ENCODE results near the gene ELL. TPM values are rescaled to one million over a fixed set of nuclear protein-coding genes. Genes with fewer than 3 reads are reported as not detected.

The ELL gene
- total RNA-seq, 1 experiment from 2014 or later = 18.6 TPM

- Histone ChIP-seq H3K36me3 (ENCODE audit: control insufficient read depth, insufficient read depth, low read length) (no peaks in the 10 kb centered on the region), H3K4me1 (ENCODE audit: control insufficient read depth, insufficient read depth, low read length) (peaks cover 4% of the 10 kb centered on the region; the same call in 1 of the 2 replicates), H3K27me3 (ENCODE audit: control insufficient read depth, insufficient read depth, low read length) (no peaks in the 10 kb centered on the region), H3K27ac (ENCODE audit: low read length) (no peak overlapping the region), H3K9me3 (ENCODE audit: control insufficient read depth, insufficient read depth, low read depth, low read length) (no peaks in the 10 kb centered on the region), H3K4me3 (ENCODE audit: low read depth in 2 of 2, low read length in 2 of 2) (no peak overlapping the region)
- CTCF ChIA-PET = no interaction called here
- BruUV-seq (replicated peaks) = no TSS peak
- ATAC-seq (no peak), DNase-seq (ENCODE audit: low read depth, low spot score) (no peak)
- intact Hi-C loops (cut with micrococcal nuclease; ENCODE audit: unreplicated experiment) (no loop called here), in situ Hi-C loops (cut with HindIII; ENCODE audit: low pct_unique_long_range_greater_than_20kb, low sequenced_read_pairs) (no loop called here)
- POLR2A ChIA-PET = no interaction called here
- TF ChIP-seq CTCF (IDR thresholded peaks at IDR 0.05) (no peak), TCF7L2 (IDR thresholded peaks at IDR 0.05; ENCODE audit: low read depth, low read length) (no peak), REST (IDR thresholded peaks at IDR 0.05; ENCODE audit: insufficient read depth in 1 of 2, low read depth in 2 of 2, low read length in 1 of 2) (no peak), POLR2AphosphoS5 (IDR thresholded peaks at IDR 0.05; ENCODE audit: low read depth, low read length) (no peak), SIN3A (IDR thresholded peaks at IDR 0.05; ENCODE audit: borderline replicate concordance, insufficient read depth, low read depth, low read length) (no peak)
Observed at GRCh38 chr19:18500376-18500775, 21.5 kb downstream of the ELL start.

- TF ChIP-seq POLR2AphosphoS5 (IDR thresholded peaks at IDR 0.05; ENCODE audit: low read depth, low read length) (no peak), TCF7L2 (IDR thresholded peaks at IDR 0.05; ENCODE audit: low read depth, low read length) (no peak), CTCF (IDR thresholded peaks at IDR 0.05) (no peak), REST (IDR thresholded peaks at IDR 0.05; ENCODE audit: insufficient read depth in 1 of 2, low read depth in 2 of 2, low read length in 1 of 2) (no peak), SIN3A (IDR thresholded peaks at IDR 0.05; ENCODE audit: borderline replicate concordance, insufficient read depth, low read depth, low read length) (no peak)
- POLR2A ChIA-PET = no interaction called here
- in situ Hi-C loops (cut with HindIII; ENCODE audit: low pct_unique_long_range_greater_than_20kb, low sequenced_read_pairs) (no loop called here), intact Hi-C loops (cut with micrococcal nuclease; ENCODE audit: unreplicated experiment) (no loop called here)
- no peaks in the 10 kb centered on the region for H3K9me3 ChIP-seq (ENCODE audit: control insufficient read depth, insufficient read depth, low read depth, low read length)
- BruUV-seq (replicated peaks) = no TSS peak
- H3K4me3 ChIP-seq (ENCODE audit: low read depth in 2 of 2, low read length in 2 of 2) = no peak overlapping the region
- DNase-seq (ENCODE audit: low read depth, low spot score) = no peak
- H3K27ac ChIP-seq (ENCODE audit: low read length) = no peak overlapping the region
- CTCF ChIA-PET = no interaction called here
- no peaks in the 10 kb centered on the region for H3K36me3 ChIP-seq (ENCODE audit: control insufficient read depth, insufficient read depth, low read length)
- no peak for ATAC-seq
- no peaks in the 10 kb centered on the region for H3K27me3 ChIP-seq (ENCODE audit: control insufficient read depth, insufficient read depth, low read length)
- H3K4me1 ChIP-seq (ENCODE audit: control insufficient read depth, insufficient read depth, low read length) = peaks cover 4% of the 10 kb centered on the region; the same call in 1 of the 2 replicates
Observed at GRCh38 chr19:18499055-18499775, 22.7 kb downstream of the ELL start.
